Mesendoderm (in vitro differentiated cells): Measurements from ENCODE around the gene RNGTT.

Experiments
- DNase-seq: peaks from one replicate; pipeline ENCODE4 v3.0.0; 2013
- H2AK5ac ChIP-seq: 2 replicates; pipeline ENCODE4 v1.6.1; 2013; ENCODE audit warnings: low read length, inconsistent platforms
- H2BK120ac ChIP-seq: 2 replicates; pipeline ENCODE4 v1.6.1; 2013; ENCODE audit warnings: low read depth, mild to moderate bottlenecking, low read length, moderate library complexity, mixed read lengths
- H2BK15ac ChIP-seq: replicated peaks from 2 replicates; pipeline ENCODE4 v1.6.1; 2013; ENCODE audit warnings: low read depth, mild to moderate bottlenecking, moderate library complexity
- H2BK5ac ChIP-seq: 2 replicates; pipeline ENCODE4 v1.6.1; 2013; ENCODE audit warnings: low read length, inconsistent platforms
- H3K18ac ChIP-seq: 2 replicates; pipeline ENCODE4 v1.6.1; 2013; ENCODE audit warnings: mild to moderate bottlenecking, low read length, mixed read lengths
- H3K23ac ChIP-seq: one replicate; pipeline ENCODE4 v1.6.1; 2013; ENCODE audit warnings: low read length
- H3K27ac ChIP-seq: 2 replicates; pipeline ENCODE4 v1.5.1; 2013; ENCODE audit warnings: low read depth, mild to moderate bottlenecking, inconsistent platforms, low read length, moderate library complexity
- H3K27me3 ChIP-seq: 2 replicates; pipeline ENCODE4 v1.6.1; 2013; ENCODE audit warnings: low read length, control low read depth, mild to moderate bottlenecking, inconsistent platforms; ENCODE audit not compliant: insufficient read depth, poor library complexity
- H3K36me3 ChIP-seq: 2 replicates; pipeline ENCODE4 v1.6.1; 2013; ENCODE audit warnings: low read length, inconsistent platforms; ENCODE audit not compliant: control insufficient read depth, insufficient read depth
- H3K4ac ChIP-seq: one replicate; pipeline ENCODE4 v1.6.1; 2013; ENCODE audit warnings: low read depth, mild to moderate bottlenecking, low read length, moderate library complexity
- H3K4me1 ChIP-seq: 2 replicates; pipeline ENCODE4 v1.6.1; 2013; ENCODE audit warnings: low read depth, low read length, inconsistent platforms; ENCODE audit not compliant: control insufficient read depth
- H3K4me2 ChIP-seq: 2 replicates; pipeline ENCODE4 v1.6.1; 2013; ENCODE audit warnings: low read length
- H3K4me3 ChIP-seq: 2 replicates; pipeline ENCODE4 v1.5.1; 2013; ENCODE audit warnings: mild to moderate bottlenecking, low read length
- H3K56ac ChIP-seq: one replicate; pipeline ENCODE4 v1.6.1; 2013; ENCODE audit warnings: low read length
- H3K79me1 ChIP-seq: 2 replicates; pipeline ENCODE4 v1.6.1; 2013; ENCODE audit warnings: low read length, inconsistent platforms
- H3K79me2 ChIP-seq: 2 replicates; pipeline ENCODE4 v1.6.1; 2013; ENCODE audit warnings: mild to moderate bottlenecking, low read length; ENCODE audit not compliant: control insufficient read depth, insufficient read depth
- H3K9ac ChIP-seq: 2 replicates; pipeline ENCODE4 v1.6.1; 2013; ENCODE audit warnings: low read length, inconsistent platforms
- H4K5ac ChIP-seq: one replicate; pipeline ENCODE4 v1.6.1; 2013; ENCODE audit warnings: low read length
- H4K8ac ChIP-seq: one replicate; pipeline ENCODE4 v1.6.1; 2013; ENCODE audit warnings: low read depth, mild to moderate bottlenecking, control low read depth, low read length, moderate library complexity
- WGBS: extraction: QIAGEN DNeasy Blood & Tissue Kit; methylation state at CpG from one replicate; pipeline ENCODE4 v1.1.7; 2013; ENCODE audit warnings: low lambda C conversion rate, missing lambda C conversion rate; ENCODE audit not compliant: insufficient coverage; ENCODE audit errors: extremely low coverage; 5-methylcytosine and 5-hydroxymethylcytosine counted together

The RNGTT gene

GRCh38 chr6:88852775-88853174, 110.6 kb downstream of the RNGTT start:
- H3K27me3 ChIP-seq: no peaks in the 10 kb centered on the region
- H2BK120ac ChIP-seq: no peak overlapping the region
- no peaks in the 10 kb centered on the region for H3K79me2 ChIP-seq
- no peak overlapping the region for H2BK5ac ChIP-seq
- H3K27ac ChIP-seq: no peak overlapping the region
- no peak overlapping the region for H2BK15ac ChIP-seq
- no peak overlapping the region for H3K18ac ChIP-seq
- H3K79me1 ChIP-seq: no peaks in the 10 kb centered on the region
- H4K5ac ChIP-seq: no peak overlapping the region
- H2AK5ac ChIP-seq: no peak overlapping the region
- no peaks in the 10 kb centered on the region for H3K4me1 ChIP-seq
- H3K23ac ChIP-seq: no peak overlapping the region
- no peaks in the 10 kb centered on the region for H3K36me3 ChIP-seq
- no peak overlapping the region for H3K4me2 ChIP-seq
- H3K4me3 ChIP-seq: no peak overlapping the region
- no peak overlapping the region for H3K9ac ChIP-seq
- DNase-seq: no peak
- no peak overlapping the region for H3K4ac ChIP-seq
- no peak overlapping the region for H3K56ac ChIP-seq
- H4K8ac ChIP-seq: no peak overlapping the region

- Histone ChIP-seq H3K4me1 (no peaks in the 10 kb centered on the region), H3K9ac (no peak overlapping the region), H2BK5ac (no peak overlapping the region), H3K79me2 (no peaks in the 10 kb centered on the region), H3K79me1 (no peaks in the 10 kb centered on the region), H4K8ac (no peak overlapping the region), H3K27me3 (no peaks in the 10 kb centered on the region), H2AK5ac (no peak overlapping the region), H2BK15ac (no peak overlapping the region), H3K18ac (no peak overlapping the region), H3K4ac (no peak overlapping the region), H3K36me3 (no peaks in the 10 kb centered on the region), H3K23ac (no peak overlapping the region), H3K56ac (no peak overlapping the region), H3K4me2 (no peak overlapping the region), H2BK120ac (no peak overlapping the region), H3K27ac (no peak overlapping the region), H3K4me3 (no peak overlapping the region), H4K5ac (no peak overlapping the region)
- no CpG with 5 or more reads among the region's 2 CpGs for WGBS
- no peak for DNase-seq
Observed at GRCh38 chr6:88852000-88852399, 111.4 kb downstream of the RNGTT start.

GRCh38 chr6:88848870-88849269, 114.5 kb downstream of the RNGTT start:
- H4K8ac ChIP-seq: no peak overlapping the region
- no peak overlapping the region for H3K9ac ChIP-seq
- H2BK120ac ChIP-seq: no peak overlapping the region
- no peak overlapping the region for H3K4me2 ChIP-seq
- no peak overlapping the region for H3K23ac ChIP-seq
- H4K5ac ChIP-seq: no peak overlapping the region
- no peak overlapping the region for H2BK15ac ChIP-seq
- no peak overlapping the region for H3K18ac ChIP-seq
- no peak overlapping the region for H3K27ac ChIP-seq
- no peaks in the 10 kb centered on the region for H3K4me1 ChIP-seq
- H3K4ac ChIP-seq: no peak overlapping the region
- H2BK5ac ChIP-seq: no peak overlapping the region
- no peak overlapping the region for H3K4me3 ChIP-seq
- H3K27me3 ChIP-seq: no peaks in the 10 kb centered on the region
- WGBS: no CpG with 5 or more reads among the region's 1 CpG
- H2AK5ac ChIP-seq: no peak overlapping the region
- no peaks in the 10 kb centered on the region for H3K79me1 ChIP-seq
- no peaks in the 10 kb centered on the region for H3K36me3 ChIP-seq
- no peaks in the 10 kb centered on the region for H3K79me2 ChIP-seq
- DNase-seq: no peak
- no peak overlapping the region for H3K56ac ChIP-seq

DNA sequence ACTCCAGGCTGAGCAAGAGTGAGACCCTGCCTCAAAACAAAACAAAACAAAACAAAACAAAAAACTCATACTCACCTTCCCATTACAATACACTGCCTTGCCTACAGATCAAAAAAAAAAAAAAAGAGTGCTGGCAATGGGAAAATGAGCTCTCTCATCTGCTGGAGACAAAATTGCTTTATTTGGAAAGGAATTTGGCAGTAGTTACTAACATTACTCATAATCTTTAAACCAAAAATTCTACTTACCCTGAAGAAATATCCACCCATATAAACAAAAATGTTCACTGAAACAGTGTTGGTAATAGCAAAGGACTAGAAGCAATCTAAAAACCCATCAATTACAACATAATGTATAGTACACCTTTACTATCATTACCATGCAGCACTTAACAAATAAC, 120.4 kb downstream of the RNGTT start:
- no peak overlapping the region for H3K56ac ChIP-seq
- H3K4me2 ChIP-seq: no peak overlapping the region
- H2BK5ac ChIP-seq: no peak overlapping the region

GRCh38 chr6:88842320-88842719, 121.1 kb downstream of the RNGTT start:
- Histone ChIP-seq H2BK120ac (no peak overlapping the region), H3K36me3 (no peaks in the 10 kb centered on the region), H3K79me2 (no peaks in the 10 kb centered on the region), H3K27me3 (no peaks in the 10 kb centered on the region), H3K27ac (no peak overlapping the region), H4K8ac (no peak overlapping the region), H3K79me1 (no peaks in the 10 kb centered on the region), H3K18ac (no peak overlapping the region), H2BK5ac (no peak overlapping the region), H3K4me2 (no peak overlapping the region), H2AK5ac (no peak overlapping the region), H3K4ac (no peak overlapping the region), H3K56ac (no peak overlapping the region), H2BK15ac (no peak overlapping the region), H3K4me1 (no peaks in the 10 kb centered on the region), H3K4me3 (no peak overlapping the region), H4K5ac (no peak overlapping the region), H3K9ac (no peak overlapping the region), H3K23ac (no peak overlapping the region)
- no peak for DNase-seq

More for the DNA sequence above, 120.4 kb downstream of the RNGTT start:
- no peak for DNase-seq
- Histone ChIP-seq H3K27me3 (no peaks in the 10 kb centered on the region), H2BK15ac (no peak overlapping the region), H3K4me1 (no peaks in the 10 kb centered on the region), H3K23ac (no peak overlapping the region), H2BK120ac (no peak overlapping the region), H4K8ac (no peak overlapping the region), H3K27ac (no peak overlapping the region), H2AK5ac (no peak overlapping the region), H3K4ac (no peak overlapping the region), H3K79me2 (no peaks in the 10 kb centered on the region), H4K5ac (no peak overlapping the region), H3K4me3 (no peak overlapping the region), H3K9ac (no peak overlapping the region), H3K36me3 (no peaks in the 10 kb centered on the region), H3K79me1 (no peaks in the 10 kb centered on the region), H3K18ac (no peak overlapping the region)

DNA sequence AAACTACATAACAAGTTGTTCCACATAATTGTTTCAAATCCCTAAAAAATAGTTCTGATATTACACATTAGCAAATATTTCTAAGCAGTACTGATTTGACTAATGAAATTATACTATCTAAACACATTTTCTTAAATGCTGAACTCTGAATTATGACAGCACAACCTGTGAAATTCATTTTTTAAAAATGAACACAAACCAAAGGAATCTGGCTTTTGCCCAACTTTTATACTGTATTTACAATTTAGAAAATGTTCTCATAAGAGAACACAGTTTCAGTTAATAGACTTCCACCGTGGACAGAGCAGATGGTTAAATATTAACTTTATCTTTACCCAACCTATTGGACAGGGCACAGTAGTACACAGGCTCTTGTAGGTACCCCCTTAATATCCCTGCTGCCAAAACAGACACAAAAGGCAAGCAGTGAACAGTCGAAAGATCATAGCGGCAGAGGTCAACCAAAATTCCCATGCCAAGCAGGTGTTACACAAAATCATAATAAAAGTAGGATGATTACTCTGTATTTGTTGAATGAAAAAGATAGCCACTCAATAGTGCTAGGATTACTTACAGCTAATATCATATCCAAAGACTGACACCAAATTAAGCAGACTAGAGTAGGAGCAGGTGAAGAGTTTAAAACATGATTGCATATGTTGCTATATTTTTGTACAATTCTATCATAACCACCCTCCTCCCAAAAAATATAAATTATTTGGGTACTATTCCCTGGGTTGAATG, 122.5 kb downstream of the RNGTT start:
- WGBS: no CpG with 5 or more reads among the region's 3 CpGs
- H3K4me2 ChIP-seq: no peak overlapping the region
- H3K4me3 ChIP-seq: no peak overlapping the region
- no peak overlapping the region for H3K27ac ChIP-seq
- H2BK5ac ChIP-seq: no peak overlapping the region
- H3K27me3 ChIP-seq: no peaks in the 10 kb centered on the region
- no peaks in the 10 kb centered on the region for H3K79me1 ChIP-seq
- H3K23ac ChIP-seq: no peak overlapping the region
- no peaks in the 10 kb centered on the region for H3K79me2 ChIP-seq
- no peak overlapping the region for H3K56ac ChIP-seq
- H2BK15ac ChIP-seq: no peak overlapping the region
- no peaks in the 10 kb centered on the region for H3K36me3 ChIP-seq
- no peak for DNase-seq
- no peak overlapping the region for H4K5ac ChIP-seq
- H3K9ac ChIP-seq: no peak overlapping the region
- no peaks in the 10 kb centered on the region for H3K4me1 ChIP-seq
- H2BK120ac ChIP-seq: no peak overlapping the region
- no peak overlapping the region for H3K18ac ChIP-seq
- H2AK5ac ChIP-seq: no peak overlapping the region
- H3K4ac ChIP-seq: no peak overlapping the region
- H4K8ac ChIP-seq: no peak overlapping the region
